ENCODE data around the gene ZSWIM4. TPM values are rescaled to one million over a fixed set of nuclear protein-coding genes. Genes with fewer than 3 reads are reported as not detected.
"Not testable (repeated sequence)": the region's sequence is repeated elsewhere in the genome, so short reads cannot be mapped to it uniquely, and the experiment has no call there.

ZSWIM4 gene
- total RNA-seq, 4 donors from 2014 or later, result 6.9 to 15.6 (median 8.9) TPM

DNA sequence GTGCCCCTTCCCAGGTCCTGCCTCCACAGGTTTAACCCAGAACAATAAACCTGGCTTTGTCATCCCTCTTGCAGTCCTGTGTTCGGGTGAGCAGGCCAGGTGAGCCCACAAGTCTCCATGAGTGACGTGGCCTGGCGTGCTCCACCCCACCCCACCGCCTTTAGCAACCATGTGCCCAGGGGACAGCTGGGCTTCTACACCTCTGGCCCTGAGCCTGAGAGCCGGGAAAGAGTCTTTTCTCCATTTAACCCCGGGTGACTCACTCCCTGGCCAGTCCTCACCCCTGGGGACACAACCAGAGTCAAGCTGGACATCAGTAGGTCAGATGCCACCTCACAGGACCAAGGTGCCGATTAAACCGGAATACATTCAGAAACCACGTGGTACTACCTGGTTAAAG is 16.8 kb upstream of the ZSWIM4 start:
- intact Hi-C loops (cut with DNase I), result no loop called here
- peaks cover 17 to 22% of the 10 kb centered on the region in 2 donors for H3K36me3 ChIP-seq
- H3K9me3 ChIP-seq, result no peaks in the 10 kb centered on the region
- DNase-seq, result no peak
- no peaks in the 10 kb centered on the region for H3K27me3 ChIP-seq
- H3K4me1 ChIP-seq, result peaks cover 14 to 30% of the 10 kb centered on the region in 2 donors
- TF ChIP-seq, protein P1, sequence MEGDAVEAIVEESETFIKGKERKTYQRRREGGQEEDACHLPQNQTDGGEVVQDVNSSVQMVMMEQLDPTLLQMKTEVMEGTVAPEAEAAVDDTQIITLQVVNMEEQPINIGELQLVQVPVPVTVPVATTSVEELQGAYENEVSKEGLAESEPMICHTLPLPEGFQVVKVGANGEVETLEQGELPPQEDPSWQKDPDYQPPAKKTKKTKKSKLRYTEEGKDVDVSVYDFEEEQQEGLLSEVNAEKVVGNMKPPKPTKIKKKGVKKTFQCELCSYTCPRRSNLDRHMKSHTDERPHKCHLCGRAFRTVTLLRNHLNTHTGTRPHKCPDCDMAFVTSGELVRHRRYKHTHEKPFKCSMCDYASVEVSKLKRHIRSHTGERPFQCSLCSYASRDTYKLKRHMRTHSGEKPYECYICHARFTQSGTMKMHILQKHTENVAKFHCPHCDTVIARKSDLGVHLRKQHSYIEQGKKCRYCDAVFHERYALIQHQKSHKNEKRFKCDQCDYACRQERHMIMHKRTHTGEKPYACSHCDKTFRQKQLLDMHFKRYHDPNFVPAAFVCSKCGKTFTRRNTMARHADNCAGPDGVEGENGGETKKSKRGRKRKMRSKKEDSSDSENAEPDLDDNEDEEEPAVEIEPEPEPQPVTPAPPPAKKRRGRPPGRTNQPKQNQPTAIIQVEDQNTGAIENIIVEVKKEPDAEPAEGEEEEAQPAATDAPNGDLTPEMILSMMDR (IDR thresholded peaks at IDR 0.05), result no peak
- no peak for TF ChIP-seq POLR2A (IDR thresholded peaks at IDR 0.05)
- WGBS, 2 donors, result 81 to 100% methylated on average over 3 to 9 of the region's 9 CpGs
- H3K27ac ChIP-seq, result no peak overlapping the region
- H3K4me3 ChIP-seq (replicated peaks in 1 of 3), result no peak overlapping the region

DNA sequence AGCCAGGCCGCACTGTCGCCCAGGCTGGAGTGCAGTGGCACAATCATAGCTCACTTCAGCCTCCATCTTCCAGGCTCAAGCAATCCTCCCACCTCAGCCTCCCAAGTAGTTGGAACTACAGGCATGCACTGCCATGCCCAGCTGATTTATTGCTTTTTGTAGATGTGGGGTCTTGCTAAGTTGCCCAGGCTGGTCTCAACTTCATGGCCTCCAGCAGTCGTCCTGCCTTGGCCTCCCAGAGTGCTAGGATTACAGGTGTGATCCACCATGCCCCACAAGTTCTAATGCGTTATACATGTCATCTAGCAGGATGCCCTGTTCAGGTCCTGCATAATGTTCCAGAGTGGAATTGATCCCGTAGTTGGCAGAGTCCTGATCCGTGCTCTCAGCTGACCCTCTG is 16.4 kb upstream of the ZSWIM4 start:
- Histone ChIP-seq H3K36me3 (peaks cover 17 to 22% of the 10 kb centered on the region in 2 donors), H3K4me3 (replicated peaks in 1 of 3) (no peak overlapping the region), H3K27ac (no peak overlapping the region), H3K9me3 (no peaks in the 10 kb centered on the region), H3K4me1 (peaks cover 13 to 25% of the 10 kb centered on the region in 2 donors), H3K27me3 (no peaks in the 10 kb centered on the region)
- no peak for DNase-seq
- WGBS, 2 donors, result 89 to 94% methylated on average over 4 to 6 of the region's 6 CpGs
- TF ChIP-seq, protein P1 (IDR thresholded peaks at IDR 0.05), result no peak
- TF ChIP-seq POLR2A (IDR thresholded peaks at IDR 0.05), result no peak
- intact Hi-C loops (cut with DNase I), result no loop called here

DNA sequence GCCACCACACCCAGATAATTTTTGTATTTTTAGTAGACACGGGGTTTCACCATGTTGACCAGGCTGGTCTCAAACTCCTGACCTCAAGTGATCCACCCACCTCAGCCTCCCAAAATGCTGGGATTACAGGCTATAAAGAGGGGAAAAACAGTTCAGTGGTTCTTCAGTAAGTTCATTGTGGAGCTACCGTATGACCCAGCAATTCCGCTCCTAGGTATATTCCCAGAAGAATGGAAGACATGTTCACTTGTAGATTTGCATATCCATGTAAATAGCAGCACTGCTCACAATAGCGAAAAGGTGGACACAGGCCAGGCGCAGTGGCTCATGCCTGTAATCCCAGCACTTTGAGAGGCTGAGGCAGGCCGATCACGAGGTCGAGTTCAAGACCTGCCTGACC is 15.4 kb upstream of the ZSWIM4 start:
- H3K27ac ChIP-seq; H3K9me3 ChIP-seq; H3K27me3 ChIP-seq; H3K4me3 ChIP-seq (replicated peaks in 1 of 3); DNase-seq; intact Hi-C loops (cut with DNase I): not testable (repeated sequence)
- peaks cover 10 to 26% of the 10 kb centered on the region in 2 donors for H3K4me1 ChIP-seq
- peaks cover 17 to 22% of the 10 kb centered on the region in 2 donors for H3K36me3 ChIP-seq
- WGBS, 2 donors, result 94 to 96% methylated on average over 8 of the region's 8 CpGs

DNA sequence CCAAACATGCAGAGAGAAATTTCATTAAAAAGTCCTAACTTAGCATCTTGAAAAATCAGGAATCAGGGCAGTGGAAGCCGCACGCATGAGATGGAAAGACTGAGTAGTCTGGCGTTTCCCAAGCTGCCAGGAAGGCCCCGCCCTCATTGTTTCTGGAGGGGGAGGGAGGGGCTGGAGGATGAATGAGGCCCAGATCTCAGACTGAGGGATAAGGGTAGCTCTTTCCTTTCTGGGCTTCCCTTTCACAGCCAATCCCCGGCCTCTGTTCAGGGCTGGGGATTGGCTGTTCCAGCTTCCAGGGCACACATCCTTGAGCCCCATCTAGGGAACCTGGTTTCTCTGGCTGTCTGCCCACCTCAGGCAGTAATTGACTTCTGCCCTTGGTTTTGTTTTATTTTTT is 13.7 kb upstream of the ZSWIM4 start:
- H3K4me1 ChIP-seq, result peaks cover 0 to 23% of the 10 kb centered on the region in 2 donors
- H3K4me3 ChIP-seq (replicated peaks in 1 of 3), result no peak overlapping the region
- peak; percentile 52 to 64 for DNase-seq
- no peak for TF ChIP-seq POLR2A (IDR thresholded peaks at IDR 0.05)
- TF ChIP-seq, protein P1 (IDR thresholded peaks at IDR 0.05), result no peak
- no peaks in the 10 kb centered on the region for H3K9me3 ChIP-seq
- H3K36me3 ChIP-seq, result peaks cover 17 to 22% of the 10 kb centered on the region in 2 donors
- H3K27me3 ChIP-seq, result no peaks in the 10 kb centered on the region
- intact Hi-C loops (cut with DNase I), result no loop called here
- WGBS, 2 donors, result 8% methylated on average over 5 of the region's 5 CpGs
- peak overlapping the region in 2 of 3 donors; percentile 20 to 58 for H3K27ac ChIP-seq

DNA sequence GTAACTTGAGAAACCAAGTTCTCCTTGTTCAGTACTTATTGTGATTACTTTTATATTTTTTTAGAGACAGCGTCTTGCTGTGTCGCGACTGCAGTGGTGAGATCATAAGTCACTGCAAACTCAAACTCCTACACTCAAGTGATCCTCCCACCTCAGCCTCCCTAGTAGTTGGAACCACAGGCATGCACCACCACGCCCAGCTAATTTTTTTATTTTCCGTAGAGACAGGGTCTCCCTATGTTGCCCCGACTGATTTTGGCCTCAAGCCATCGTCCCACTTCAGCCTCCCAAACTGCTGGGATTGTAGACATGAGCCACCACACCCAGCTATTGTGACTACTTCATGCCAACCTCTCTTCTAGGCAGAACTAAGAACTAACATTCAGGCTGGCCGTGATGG is 12.7 kb upstream of the ZSWIM4 start:
- peaks cover 0 to 23% of the 10 kb centered on the region in 2 donors for H3K4me1 ChIP-seq
- WGBS, 2 donors, result 62 to 65% methylated on average over 8 of the region's 8 CpGs
- TF ChIP-seq, protein P1 (IDR thresholded peaks at IDR 0.05), result no peak
- TF ChIP-seq POLR2A (IDR thresholded peaks at IDR 0.05), result no peak
- no peak overlapping the region for H3K27ac ChIP-seq
- no peak overlapping the region for H3K4me3 ChIP-seq (replicated peaks in 1 of 3)
- peaks cover 17 to 18% of the 10 kb centered on the region in 2 donors for H3K36me3 ChIP-seq
- DNase-seq, result no peak
- no peaks in the 10 kb centered on the region for H3K27me3 ChIP-seq
- intact Hi-C loops (cut with DNase I), result no loop called here
- H3K9me3 ChIP-seq, result no peaks in the 10 kb centered on the region
